Suppressor macrophage treated with lipopolysaccharide for 1 hour (primary cell): ENCODE results near the gene TKT.

ENCODE experiments used
- DNase-seq, 3 donors: peaks; one replicate each; pipeline ENCODE4 v3.0.0-alpha.2; 2020 to 2022

TKT gene

DNA sequence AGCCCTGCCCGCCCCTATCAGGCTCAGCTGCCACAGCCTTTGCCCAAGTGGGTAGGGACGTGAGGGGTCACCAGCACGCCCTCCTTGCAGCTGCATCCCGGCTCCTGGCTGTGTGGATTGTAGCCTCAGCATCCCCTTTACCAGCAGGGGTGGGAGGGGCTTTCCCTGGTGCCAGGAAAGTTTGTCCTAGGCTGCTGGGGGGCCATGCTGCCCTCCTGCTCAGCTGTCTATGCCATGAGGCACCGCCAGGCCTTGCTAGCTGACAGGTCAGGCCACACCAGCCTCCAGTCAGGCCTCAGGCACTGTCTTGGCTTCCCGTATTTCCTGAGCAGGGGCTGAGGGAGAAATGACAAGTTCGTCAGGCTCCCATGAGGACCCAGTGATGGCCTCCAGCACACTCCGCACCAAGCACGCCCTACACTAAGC is 32.3 kb downstream of the TKT start:
- no peak for DNase-seq

- DNase-seq = no peak
Measured at GRCh38 chr3:53223025-53223424, 32.8 kb downstream of the TKT start.

- no peak for DNase-seq
Measured at GRCh38 chr3:53222183-53222901, 33.5 kb downstream of the TKT start.

DNA sequence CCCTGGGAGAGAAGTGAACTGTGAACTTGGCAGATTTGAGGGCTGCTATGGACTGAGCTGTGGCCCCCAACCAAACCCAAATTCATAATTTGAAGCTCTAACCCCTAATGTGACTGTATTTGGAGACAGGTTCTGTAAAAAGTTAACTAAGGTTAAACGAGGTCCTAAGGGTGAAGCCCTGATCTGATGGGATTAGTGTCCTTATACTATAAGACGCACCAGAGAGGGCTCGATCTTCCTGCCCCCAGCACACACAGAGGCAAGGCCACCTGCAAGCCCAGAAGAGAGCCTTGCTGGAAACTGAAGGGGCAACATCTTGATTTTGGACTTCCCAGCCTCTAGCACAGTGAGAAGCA is 34.0 kb downstream of the TKT start:
- DNase-seq = no peak

DNA sequence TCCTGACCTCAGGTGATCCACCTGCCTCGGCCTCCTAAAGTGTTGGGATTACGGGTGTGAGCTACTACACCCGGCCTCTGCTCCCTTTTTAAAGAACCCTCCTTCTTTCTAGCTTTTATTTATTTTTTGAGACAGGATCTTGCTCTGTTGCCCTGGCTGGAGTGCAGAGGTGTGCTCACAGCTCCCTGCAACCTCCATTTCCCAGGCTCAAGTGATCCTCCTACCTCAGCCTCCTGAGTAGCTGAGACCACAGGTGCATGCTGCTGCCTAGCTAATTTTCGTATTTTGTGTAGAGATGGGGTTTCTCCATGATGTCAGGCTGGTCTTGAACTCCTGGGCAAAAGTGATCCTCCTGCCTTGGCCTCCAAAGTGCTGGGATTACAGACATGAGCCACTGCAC is 34.5 kb downstream of the TKT start:
- no peak for DNase-seq

DNA sequence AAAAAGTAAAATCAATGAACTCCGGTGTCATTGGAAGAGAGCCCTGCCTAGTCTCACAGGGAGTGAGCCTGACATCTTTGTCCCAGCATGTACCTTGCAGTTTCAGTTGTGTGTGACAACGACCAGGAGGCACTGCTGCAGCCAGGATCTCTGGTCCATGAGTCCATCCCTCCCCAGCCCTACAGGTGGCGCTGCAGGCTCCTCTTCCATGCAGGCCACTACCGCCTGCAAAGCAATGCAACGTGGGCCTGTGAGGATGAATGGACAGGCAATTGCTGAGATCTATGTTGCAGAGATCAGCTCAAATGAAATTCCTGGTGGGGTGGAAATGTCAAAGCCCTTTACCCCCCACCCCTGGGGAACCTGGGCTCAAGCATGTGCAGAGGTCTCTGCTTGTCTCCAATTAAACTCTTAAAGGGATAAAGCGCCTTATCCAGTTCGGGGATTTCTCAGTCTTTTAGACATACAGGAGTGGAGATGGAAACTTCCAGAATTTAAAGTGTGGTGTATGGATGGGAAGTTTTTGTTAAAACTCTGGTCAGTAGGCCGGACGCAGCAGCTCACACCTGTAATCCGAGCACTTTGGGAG is 35.8 kb downstream of the TKT start:
- peak; percentile 86 to 91 (median 90) for DNase-seq

GRCh38 chr3:53218131-53218530 is 37.7 kb downstream of the TKT start:
- peak; percentile 79 to 81 (median 81) for DNase-seq

DNA sequence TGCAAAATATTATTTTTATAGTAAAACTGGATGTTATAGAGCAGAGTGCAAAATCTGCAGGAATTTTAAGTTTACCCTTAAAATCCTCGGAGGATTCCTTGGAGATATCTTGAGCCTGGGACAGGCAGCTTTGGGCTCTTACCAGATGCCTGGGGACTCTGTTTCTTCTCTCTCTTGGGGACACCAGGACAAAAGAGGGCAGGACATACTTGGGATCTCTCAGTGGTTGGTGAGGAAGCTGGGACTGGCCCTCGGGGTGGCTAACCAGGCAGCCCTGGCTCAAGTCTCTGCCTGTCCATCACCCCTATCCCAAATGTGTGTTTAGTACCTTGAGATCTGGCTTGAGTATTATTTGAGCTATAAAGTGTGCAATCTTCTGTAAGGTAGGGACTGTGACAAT is 38.6 kb downstream of the TKT start:
- DNase-seq = no peak

DNA sequence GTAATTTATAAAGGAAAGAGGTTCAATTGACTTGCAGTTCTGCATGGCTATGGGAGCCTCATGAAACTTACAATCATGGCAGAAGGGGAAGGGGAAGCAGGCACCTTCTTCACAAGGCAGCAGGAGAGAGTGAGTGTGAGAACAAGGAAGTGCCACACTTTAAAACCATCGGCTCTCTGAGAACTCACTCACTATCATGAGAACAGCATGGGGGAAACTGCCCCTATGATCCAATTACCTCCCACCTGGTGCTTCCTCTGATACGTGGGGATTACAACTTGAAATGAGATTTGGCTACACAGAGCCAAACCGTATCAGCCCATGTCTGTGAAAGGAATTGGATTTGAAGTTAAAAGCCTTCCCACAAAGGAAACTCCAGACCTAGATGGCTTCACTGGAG is 39.1 kb downstream of the TKT start:
- DNase-seq = no peak

- no peak for DNase-seq
Measured at GRCh38 chr3:53215816-53216215, 40.0 kb downstream of the TKT start.

DNA sequence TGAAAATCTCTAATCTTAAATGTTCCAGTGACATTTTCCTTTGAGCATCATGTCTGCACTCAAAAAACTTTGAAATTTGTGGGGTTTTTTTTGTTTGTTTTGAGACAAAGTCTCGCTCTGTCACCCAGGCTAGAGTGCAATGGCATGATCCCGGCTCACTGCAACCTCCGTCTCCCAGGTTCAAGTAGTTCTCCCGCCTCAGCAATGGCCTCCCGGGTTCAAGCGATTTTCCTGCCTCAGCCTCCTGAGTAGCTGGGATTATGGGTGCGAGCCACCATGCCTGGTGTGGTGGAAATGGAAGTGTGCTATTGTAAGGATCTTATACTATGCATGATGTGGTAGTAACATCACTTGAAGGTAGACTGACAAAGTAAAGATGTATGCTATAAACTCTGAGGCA is 42.5 kb downstream of the TKT start:
- DNase-seq = no peak

DNA sequence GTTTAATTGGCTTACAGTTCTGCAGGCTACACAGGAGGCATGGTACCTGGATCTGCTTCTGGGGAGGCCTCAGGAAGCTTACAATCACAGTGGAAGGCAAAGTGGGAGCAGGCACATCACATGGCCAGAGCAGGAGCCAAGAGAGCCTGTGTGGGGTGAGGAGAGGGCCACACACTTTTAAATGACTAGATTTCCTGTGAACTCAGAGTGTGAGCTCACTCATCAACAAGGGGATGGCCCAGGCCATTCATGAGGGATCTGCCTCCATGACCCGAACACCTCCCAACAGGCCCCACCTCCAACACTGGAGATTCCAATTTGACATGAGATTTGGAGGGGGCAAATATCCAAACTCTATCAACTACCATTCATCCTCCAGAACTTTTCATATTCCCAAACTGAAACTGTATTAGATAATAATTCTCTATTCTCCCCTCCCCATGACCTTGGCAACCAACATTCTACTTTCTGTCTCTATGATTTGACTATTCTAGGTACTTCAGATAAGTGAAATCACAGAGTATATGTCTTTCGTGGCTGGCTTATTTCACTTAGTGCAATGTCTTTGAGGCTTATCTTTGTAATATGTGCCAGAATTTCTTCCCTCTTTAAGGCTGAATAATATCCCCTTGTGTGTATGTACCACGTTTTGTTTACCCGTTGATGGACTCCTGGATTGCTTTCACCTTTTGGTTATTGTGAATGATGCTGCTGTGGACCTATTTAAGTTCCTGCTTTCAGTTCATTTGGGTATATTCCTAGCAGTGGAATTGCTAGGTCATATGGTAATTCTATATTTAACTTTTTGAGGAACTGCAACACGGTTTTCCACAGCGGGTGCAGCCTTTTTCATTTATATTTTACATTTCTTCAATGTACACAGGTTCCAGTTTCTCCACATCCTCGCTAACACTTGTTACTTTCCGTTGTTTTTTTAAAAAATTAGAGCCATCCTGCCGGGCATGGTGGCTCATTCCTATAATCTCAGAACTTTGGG is 43.8 kb downstream of the TKT start:
- peak; percentile 78 to 89 (median 78) for DNase-seq

GRCh38 chr3:53202331-53203015 is 53.3 kb downstream of the TKT start:
- DNase-seq = no peak

DNA sequence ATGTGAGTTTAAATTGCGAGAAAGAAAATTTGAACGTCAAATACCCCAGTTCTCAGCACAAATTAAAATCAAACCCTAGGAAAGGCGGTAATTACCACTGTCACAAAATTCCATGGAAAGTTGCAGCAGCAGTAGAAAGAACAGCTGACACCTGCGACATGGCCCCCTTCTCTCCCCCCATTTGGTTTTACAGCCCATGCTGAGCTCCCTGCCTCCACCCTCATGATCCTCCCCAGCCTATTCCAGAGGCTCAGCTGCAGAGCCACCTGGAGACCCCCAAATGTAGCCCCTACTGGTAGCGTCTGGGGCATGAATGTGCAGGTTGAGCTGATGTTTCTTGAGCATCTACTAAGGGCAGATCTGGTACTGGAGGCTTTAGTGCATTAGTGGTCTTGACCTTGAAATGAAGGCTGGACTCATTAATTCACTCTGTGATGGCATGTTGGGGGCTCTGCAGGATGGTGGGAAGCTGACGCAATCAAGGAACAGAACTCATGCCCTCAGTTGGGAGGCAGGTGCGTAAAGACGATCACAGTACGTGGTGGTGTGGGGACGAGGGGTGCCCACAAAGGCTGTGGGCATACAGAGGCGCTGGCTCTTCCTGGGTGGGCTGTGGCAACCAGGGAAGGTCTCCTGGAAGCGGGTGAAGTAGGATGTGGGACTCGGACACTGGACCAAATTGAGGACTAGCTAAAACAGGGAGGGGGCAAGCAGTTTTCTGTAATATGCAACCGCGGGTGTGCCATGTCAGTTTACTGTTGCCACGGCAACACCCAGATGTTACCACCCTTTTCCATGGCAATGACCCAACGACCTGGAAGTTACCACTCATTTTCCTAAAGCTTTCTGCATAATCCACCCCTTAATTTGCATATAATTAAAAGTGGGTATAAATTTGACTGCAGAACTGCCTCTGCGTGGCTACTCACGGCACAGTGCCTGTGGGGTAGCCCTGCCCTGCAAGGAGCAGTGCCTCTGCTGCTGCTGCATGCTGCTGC is 55.0 kb downstream of the TKT start:
- DNase-seq = no peak

DNA sequence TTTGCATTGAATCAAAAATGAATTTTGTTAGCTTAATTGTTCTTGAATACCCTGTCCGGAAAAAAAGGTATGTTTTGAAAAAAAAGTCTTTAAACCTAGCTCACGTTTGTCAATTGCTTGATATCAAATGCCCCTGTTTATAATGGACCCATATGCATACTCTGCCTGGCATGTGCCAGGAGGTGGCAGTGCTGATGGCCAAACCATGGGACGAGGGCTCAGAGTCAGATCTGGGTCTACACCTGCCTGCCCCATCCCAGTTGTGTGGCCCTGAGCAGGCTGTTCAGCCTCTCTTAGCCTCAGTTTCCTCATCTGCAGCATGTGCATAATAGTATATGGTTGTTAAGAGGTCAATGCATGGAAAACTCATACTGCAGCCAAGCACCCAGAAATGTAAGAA is 56.0 kb downstream of the TKT start:
- DNase-seq = no peak

- no peak for DNase-seq
Measured at GRCh38 chr3:53198996-53199395, 56.8 kb downstream of the TKT start.

DNA sequence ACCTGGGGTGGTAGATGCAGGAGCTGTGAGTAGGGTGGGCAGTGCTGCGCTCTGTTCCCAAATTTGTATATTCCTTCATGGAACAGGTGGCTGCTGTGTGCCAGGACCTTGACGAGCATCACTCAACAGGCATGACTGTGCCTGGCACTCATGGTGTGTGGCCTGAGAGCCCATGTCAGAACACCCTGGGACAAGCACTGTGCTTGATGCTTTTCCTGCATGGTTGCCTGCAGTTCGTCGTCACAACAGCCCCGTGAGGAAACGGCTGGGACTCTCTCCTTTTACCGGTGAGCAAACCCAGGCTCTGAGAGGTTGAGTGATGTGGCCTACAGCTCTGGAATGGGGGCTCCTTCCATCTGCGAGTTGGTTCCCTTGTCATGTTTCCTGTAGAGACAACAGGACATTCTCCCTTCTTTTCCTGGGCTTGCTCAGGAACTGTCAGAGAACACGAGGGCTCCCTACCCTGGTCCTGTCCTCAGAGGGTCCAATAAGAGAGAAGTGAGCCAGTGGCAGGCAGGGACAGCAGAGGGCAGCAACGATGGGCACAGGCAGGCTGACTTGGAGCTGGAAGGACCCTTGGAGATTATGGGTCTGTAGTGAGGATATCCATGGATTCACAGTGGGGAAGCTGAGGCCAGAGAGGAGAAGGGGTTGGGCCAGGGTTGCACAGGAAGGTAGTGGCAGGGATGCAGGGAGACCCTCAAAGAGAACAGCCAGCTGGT is 57.4 kb downstream of the TKT start:
- DNase-seq = no peak

DNA sequence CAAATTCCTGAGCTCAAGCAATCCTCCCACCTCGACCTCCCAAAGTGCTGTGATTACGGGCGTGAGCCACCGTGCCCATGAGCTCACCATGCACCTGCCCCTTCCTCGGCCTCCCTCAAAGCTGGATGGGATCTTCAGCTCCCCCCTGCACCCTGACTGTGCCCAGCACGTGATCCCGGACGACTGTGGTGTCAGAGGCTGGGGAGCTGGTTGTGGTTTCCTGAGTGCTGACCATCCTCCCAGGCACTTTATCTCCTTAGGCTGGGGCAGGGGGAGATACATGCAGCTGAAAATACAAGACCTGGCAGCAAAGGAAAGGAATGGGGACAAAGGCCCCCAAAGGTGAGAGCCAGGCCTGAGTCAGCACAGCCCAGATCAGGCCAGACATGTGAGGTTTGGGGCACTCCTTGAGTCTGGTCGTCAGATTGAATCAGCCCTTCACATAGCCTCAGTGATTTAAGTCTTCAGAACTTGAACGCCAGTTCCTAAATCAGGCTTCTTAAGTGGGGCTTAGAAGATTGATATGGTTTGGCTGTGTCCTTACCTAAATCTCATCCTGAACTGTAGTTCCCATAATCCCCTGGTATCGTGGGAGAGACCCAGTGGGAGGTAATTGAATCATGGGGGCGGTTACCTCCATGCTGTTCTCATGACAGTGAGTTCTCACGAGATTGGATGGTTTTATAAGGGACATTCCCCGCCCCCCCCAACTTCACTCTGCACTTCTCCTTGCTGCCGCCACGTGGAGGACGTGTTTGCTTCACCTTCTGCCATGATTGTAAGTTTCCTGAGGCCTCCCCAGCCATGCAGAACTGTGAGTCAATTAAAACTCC is 59.0 kb downstream of the TKT start:
- DNase-seq = peak; percentile 86 to 93 (median 91)

GRCh38 chr3:53195602-53196574 is 59.9 kb downstream of the TKT start:
- peak; percentile 57 to 84 (median 72) for DNase-seq
